ENCODE data around the gene SPATS1.

DNA sequence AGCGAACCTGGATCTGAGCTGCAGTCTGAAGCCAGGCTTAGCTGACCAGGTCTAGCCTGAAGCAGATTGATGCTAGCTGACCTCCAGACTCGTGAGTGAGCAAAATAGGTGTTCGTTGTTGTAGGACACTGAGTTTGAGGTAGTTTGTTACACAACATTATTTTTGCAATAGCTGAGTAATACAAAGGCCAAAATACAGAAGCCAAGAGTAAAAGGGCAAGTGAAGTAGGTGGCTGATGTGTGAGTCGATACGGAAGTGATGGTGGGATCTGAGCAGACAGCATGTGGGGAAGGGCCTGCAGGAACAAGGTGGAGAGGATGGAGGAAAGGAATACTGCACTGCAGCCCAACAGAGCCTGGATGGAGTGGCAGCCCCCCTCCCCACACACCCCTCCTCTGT, 8.5 kb upstream of the SPATS1 start:
- TF ChIP-seq, protein P1, sequence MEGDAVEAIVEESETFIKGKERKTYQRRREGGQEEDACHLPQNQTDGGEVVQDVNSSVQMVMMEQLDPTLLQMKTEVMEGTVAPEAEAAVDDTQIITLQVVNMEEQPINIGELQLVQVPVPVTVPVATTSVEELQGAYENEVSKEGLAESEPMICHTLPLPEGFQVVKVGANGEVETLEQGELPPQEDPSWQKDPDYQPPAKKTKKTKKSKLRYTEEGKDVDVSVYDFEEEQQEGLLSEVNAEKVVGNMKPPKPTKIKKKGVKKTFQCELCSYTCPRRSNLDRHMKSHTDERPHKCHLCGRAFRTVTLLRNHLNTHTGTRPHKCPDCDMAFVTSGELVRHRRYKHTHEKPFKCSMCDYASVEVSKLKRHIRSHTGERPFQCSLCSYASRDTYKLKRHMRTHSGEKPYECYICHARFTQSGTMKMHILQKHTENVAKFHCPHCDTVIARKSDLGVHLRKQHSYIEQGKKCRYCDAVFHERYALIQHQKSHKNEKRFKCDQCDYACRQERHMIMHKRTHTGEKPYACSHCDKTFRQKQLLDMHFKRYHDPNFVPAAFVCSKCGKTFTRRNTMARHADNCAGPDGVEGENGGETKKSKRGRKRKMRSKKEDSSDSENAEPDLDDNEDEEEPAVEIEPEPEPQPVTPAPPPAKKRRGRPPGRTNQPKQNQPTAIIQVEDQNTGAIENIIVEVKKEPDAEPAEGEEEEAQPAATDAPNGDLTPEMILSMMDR (IDR thresholded peaks at IDR 0.05): no peak
- no peak for TF ChIP-seq EZH2 (IDR thresholded peaks at IDR 0.05; ENCODE audit: borderline replicate concordance, insufficient read depth, low read depth, low read length, poor library complexity, severe bottlenecking)
